GM10266 (cell line): ENCODE data around the gene MRPS25.

Source experiments
- DNase-seq: peaks from one replicate; pipeline ENCODE4 v3.0.0; 2012; ENCODE audit errors: extremely low spot score
- CTCF ChIP-seq: IDR thresholded peaks from 2 replicates; pipeline ENCODE4 v1.5.1; 2012; ENCODE audit warnings: mild to moderate bottlenecking, low read depth; ENCODE audit not compliant: control insufficient read depth, insufficient read depth; ENCODE audit errors: missing control alignments

MRPS25 gene

GRCh38 chr3:15064835-15065549, at the start of gene MRPS25:
Gene MRPS25 (minus strand): TSS chr3:15065315. CDS start chr3:15065194, 121 bp downstream.
- TF ChIP-seq CTCF = no peak
- peak; percentile 95 for DNase-seq

- TF ChIP-seq CTCF = no peak
These were observed 48.8 kb upstream of the MRPS25 start for GRCh38 chr3:15113884-15114283.

GRCh38 chr3:15113471-15113870, 48.4 kb upstream of the MRPS25 start:
- TF ChIP-seq CTCF = no peak
- no peak for DNase-seq

More at GRCh38 chr3:15113884-15114283, 48.8 kb upstream of the MRPS25 start:
- DNase-seq = no peak

- no peak for DNase-seq
- TF ChIP-seq CTCF = no peak
These were observed 46.9 kb upstream of the MRPS25 start for GRCh38 chr3:15112011-15112410.

- no peak for DNase-seq
- TF ChIP-seq CTCF = no peak
These were observed 45.1 kb upstream of the MRPS25 start for GRCh38 chr3:15110206-15110605.

- DNase-seq = no peak
- no peak for TF ChIP-seq CTCF
These were observed 43.8 kb upstream of the MRPS25 start for GRCh38 chr3:15108869-15109268.

- peak; percentile 83 for DNase-seq
- TF ChIP-seq CTCF = peak; percentile 94
These were observed 43.0 kb upstream of the MRPS25 start for GRCh38 chr3:15108082-15108545.
